ENCODE results near the gene RGS3. TPM values are rescaled to one million over a fixed set of nuclear protein-coding genes. Genes with fewer than 3 reads are reported as not detected.

The RGS3 gene
- total and polyA plus RNA-seq, 12 donors = 65.4 to 201 (median 132) TPM

DNA sequence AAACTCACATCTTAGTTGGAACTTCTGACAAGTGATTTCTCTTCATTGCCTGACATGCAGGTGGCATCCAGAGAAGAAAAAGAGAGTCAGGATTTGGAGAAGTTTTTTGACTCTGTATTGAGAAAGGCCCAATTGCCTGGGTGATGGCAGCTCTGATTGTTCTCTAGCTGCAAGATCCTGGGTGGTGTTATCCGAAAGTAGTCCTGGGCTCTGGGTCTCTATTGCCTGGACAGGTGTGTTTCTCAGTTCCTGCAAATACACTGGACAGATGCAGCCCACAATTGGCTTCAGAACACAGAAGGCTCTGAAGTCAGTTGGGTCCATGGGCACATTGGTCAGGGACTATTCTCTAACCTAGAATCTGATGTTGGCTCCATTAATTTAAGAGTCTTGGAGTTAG, 67.4 kb downstream of the RGS3 start:
- H3K4me1 ChIP-seq = peaks cover 11 to 77% (median 43%) of the 10 kb centered on the region in 9 donors

GRCh38 chr9:113531919-113532808, 68.6 kb downstream of the RGS3 start:
- ATAC-seq (no peak), DNase-seq (no peak)
- H3K4me3 ChIP-seq = no peak overlapping the region
- H3K36me3 ChIP-seq = peaks cover 0 to 90% (median 23%) of the 10 kb centered on the region in 9 donors
- no peaks in the 10 kb centered on the region for H3K9me3 ChIP-seq
- H3K4me1 ChIP-seq = peaks cover 18 to 77% (median 42%) of the 10 kb centered on the region in 9 donors
- H3K27me3 ChIP-seq = no peaks in the 10 kb centered on the region
- WGBS, 2 donors = 90 to 95% methylated on average over 7 of the region's 7 CpGs
- peak overlapping the region in 2 of 10 donors; percentile 8 to 11 for H3K27ac ChIP-seq
- intact Hi-C loops (cut with DNase I) = no loop called here
- no peak for TF ChIP-seq CTCF (IDR thresholded peaks at IDR 0.05)

More for the DNA sequence above, 67.4 kb downstream of the RGS3 start:
- Histone ChIP-seq H3K9me3 (no peaks in the 10 kb centered on the region), H3K27ac (no peak overlapping the region), H3K4me3 (no peak overlapping the region), H3K27me3 (no peaks in the 10 kb centered on the region), H3K36me3 (peaks cover 0 to 91% (median 27%) of the 10 kb centered on the region in 9 donors)
- ATAC-seq (no peak), DNase-seq (no peak)
- no peak for TF ChIP-seq CTCF (IDR thresholded peaks at IDR 0.05)
- intact Hi-C loops (cut with DNase I) = no loop called here
- WGBS, 2 donors = 91 to 100% methylated on average over 1 of the region's 1 CpG

- intact Hi-C loops (cut with DNase I) = no loop called here
- Histone ChIP-seq H3K27me3 (no peaks in the 10 kb centered on the region), H3K4me1 (peaks cover 21 to 77% (median 42%) of the 10 kb centered on the region in 9 donors), H3K36me3 (peaks cover 0 to 89% (median 21%) of the 10 kb centered on the region in 9 donors), H3K9me3 (no peaks in the 10 kb centered on the region), H3K27ac (peak overlapping the region in 1 of 10 donors; percentile 91), H3K4me3 (no peak overlapping the region)
- DNase-seq (no peak), ATAC-seq (no peak)
- TF ChIP-seq CTCF (IDR thresholded peaks at IDR 0.05) = no peak
- 99% methylated on average over 3 of the region's 3 CpGs for WGBS, 2 donors
These were observed 69.3 kb downstream of the RGS3 start for GRCh38 chr9:113532809-113533190.

DNA sequence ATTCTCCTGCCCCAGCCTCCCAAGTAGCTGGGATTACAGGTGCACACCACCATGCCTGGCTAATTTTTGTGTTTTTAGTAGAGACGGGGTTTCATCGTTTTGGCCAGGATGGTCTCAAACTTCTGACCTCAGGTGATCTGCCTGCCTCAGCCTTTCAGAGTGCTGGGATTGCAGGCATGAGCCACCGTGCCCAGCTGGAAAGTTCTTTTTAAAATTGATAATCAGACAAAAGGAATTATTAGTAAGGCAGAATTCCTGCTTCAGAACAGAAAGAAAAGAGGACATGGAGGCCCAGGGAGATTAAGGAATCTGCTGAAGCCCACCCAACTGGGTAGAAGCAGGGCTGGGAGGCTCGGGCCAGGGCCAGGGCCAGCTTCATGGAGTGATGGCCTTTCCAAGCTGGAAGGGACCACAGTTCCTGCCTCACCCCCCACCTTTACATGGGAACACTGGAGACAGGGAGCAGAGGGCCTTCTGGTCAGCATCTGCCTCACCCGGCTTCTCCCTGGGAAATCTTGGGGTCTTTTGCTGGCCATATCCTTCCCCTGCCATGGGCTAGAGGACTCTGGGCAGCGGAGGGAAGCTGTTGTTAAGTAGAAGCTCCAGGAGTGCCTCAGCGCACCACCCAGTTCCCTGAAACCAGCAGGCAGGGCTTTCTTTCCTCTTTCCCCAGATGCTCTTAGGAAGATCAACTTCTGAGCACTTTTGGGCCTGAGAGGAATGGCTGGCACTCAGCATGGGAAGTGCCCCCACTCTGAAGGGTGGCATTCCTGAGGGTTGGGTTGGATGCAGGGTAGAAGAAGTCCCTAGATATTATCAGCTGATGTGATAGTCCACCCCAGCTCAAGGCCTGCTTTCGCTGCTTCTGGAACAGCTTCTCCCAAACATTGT, 70.1 kb downstream of the RGS3 start:
- Histone ChIP-seq H3K9me3 (no peaks in the 10 kb centered on the region), H3K27ac (peak overlapping the region in 7 of 10 donors; percentile 18 to 91 (median 37)), H3K27me3 (no peaks in the 10 kb centered on the region), H3K4me3 (no peak overlapping the region), H3K4me1 (peaks cover 26 to 77% (median 44%) of the 10 kb centered on the region in 9 donors), H3K36me3 (peaks cover 0 to 89% (median 19%) of the 10 kb centered on the region in 9 donors)
- 95% methylated on average over 8 of the region's 8 CpGs for WGBS, 2 donors
- intact Hi-C loops (cut with DNase I) = no loop called here
- DNase-seq (no peak), ATAC-seq (no peak)
- TF ChIP-seq CTCF (IDR thresholded peaks at IDR 0.05) = no peak
